Neuronal stem cell (in vitro differentiated cells): ENCODE measurements around the gene SORL1.
A peak's percentile ranks its signal among the peaks of the same experiment; 100 is the strongest.

ENCODE experiments used
- DNase-seq: peaks from one replicate; pipeline ENCODE4 v3.0.0-alpha.2; 2013; ENCODE audit warnings: low spot score
- H2AFZ ChIP-seq: one replicate; pipeline ENCODE4 v1.6.1; 2013; ENCODE audit warnings: mild to moderate bottlenecking, low read length, inconsistent platforms
- H2AK5ac ChIP-seq: 2 replicates; pipeline ENCODE4 v1.6.1; 2013; ENCODE audit warnings: low read depth, mild to moderate bottlenecking, inconsistent platforms, low read length, moderate library complexity, mixed read lengths
- H2BK120ac ChIP-seq: 2 replicates; pipeline ENCODE4 v1.6.1; 2013; ENCODE audit warnings: low read depth, mild to moderate bottlenecking, inconsistent platforms, low read length, moderate library complexity, mixed read lengths
- H2BK12ac ChIP-seq: one replicate; pipeline ENCODE4 v1.6.1; 2013; ENCODE audit warnings: low read length, inconsistent platforms
- H2BK15ac ChIP-seq: 2 replicates; pipeline ENCODE4 v1.6.1; 2013; ENCODE audit warnings: mild to moderate bottlenecking, low read length, inconsistent platforms, mixed read lengths
- H2BK5ac ChIP-seq: one replicate; pipeline ENCODE4 v1.6.1; 2013; ENCODE audit warnings: inconsistent platforms, mild to moderate bottlenecking, low read length, moderate library complexity
- H3K14ac ChIP-seq: one replicate; pipeline ENCODE4 v1.6.1; 2013; ENCODE audit warnings: low read length, inconsistent platforms
- H3K18ac ChIP-seq: 2 replicates; pipeline ENCODE4 v1.6.1; 2013; ENCODE audit warnings: low read length, inconsistent platforms
- H3K23ac ChIP-seq: 2 replicates; pipeline ENCODE4 v1.6.1; 2013; ENCODE audit warnings: low read depth, mild to moderate bottlenecking, mixed read lengths, low read length, inconsistent platforms; ENCODE audit not compliant: poor library complexity
- H3K27ac ChIP-seq: replicated peaks from 3 replicates; pipeline ENCODE4 v1.5.1; 2013; ENCODE audit warnings: low read length, inconsistent platforms
- H3K27me3 ChIP-seq, 3 experiments: 2 replicates each; pipeline ENCODE4 v1.6.1; 2013; ENCODE audit warnings: low read length in 3 of 3, mild to moderate bottlenecking in 2 of 3, inconsistent platforms in 1 of 3, low read depth in 1 of 3, mixed read lengths in 1 of 3, moderate library complexity in 1 of 3; ENCODE audit not compliant: control insufficient read depth in 3 of 3, insufficient read depth in 3 of 3
- H3K36me3 ChIP-seq, 2 donors: replicated peaks in 1 of 2; 2 replicates each; pipeline ENCODE4 v1.6.1; 2013; ENCODE audit warnings: low read length in 2 of 2; ENCODE audit not compliant: control insufficient read depth in 2 of 2, insufficient read depth in 2 of 2
- H3K4ac ChIP-seq: 2 replicates; pipeline ENCODE4 v1.6.1; 2013; ENCODE audit warnings: inconsistent platforms, mild to moderate bottlenecking, low read length, moderate library complexity
- H3K4me1 ChIP-seq, 2 donors: 1 replicate in 1 of 2; 2 replicates in 1 of 2; pipeline ENCODE4 v1.6.1; 2013; ENCODE audit warnings: low read length in 2 of 2, low read depth in 1 of 2; ENCODE audit not compliant: control insufficient read depth in 2 of 2, insufficient read depth in 1 of 2
- H3K4me2 ChIP-seq: one replicate; pipeline ENCODE4 v1.6.1; 2013; ENCODE audit warnings: mild to moderate bottlenecking, low read length, inconsistent platforms; ENCODE audit not compliant: insufficient read depth, poor library complexity, severe bottlenecking
- H3K4me3 ChIP-seq, 2 donors: 2 replicates each; pipeline ENCODE4 v1.5.1; 2013; ENCODE audit warnings: low read length in 2 of 2, mild to moderate bottlenecking in 2 of 2, inconsistent platforms in 1 of 2, moderate library complexity in 1 of 2
- H3K79me1 ChIP-seq: one replicate; pipeline ENCODE4 v1.6.1; 2013; ENCODE audit warnings: low read depth, mild to moderate bottlenecking, inconsistent platforms, low read length, moderate library complexity
- H3K9ac ChIP-seq: one replicate; pipeline ENCODE4 v1.6.1; 2013; ENCODE audit warnings: mild to moderate bottlenecking, low read depth, low read length, inconsistent platforms; ENCODE audit not compliant: poor library complexity
- H3K9me3 ChIP-seq, 2 donors: replicated peaks in 1 of 2; 2 replicates each; pipeline versions ENCODE3 to v1.6.1; 2013; ENCODE audit warnings: low read length in 2 of 2, mild to moderate bottlenecking in 2 of 2, inconsistent platforms in 1 of 2, low read depth in 1 of 2, mixed read lengths in 1 of 2, moderate library complexity in 1 of 2; ENCODE audit not compliant: control insufficient read depth in 2 of 2, insufficient read depth in 1 of 2
- H4K8ac ChIP-seq: one replicate; pipeline ENCODE4 v1.6.1; 2013; ENCODE audit warnings: low read depth, mild to moderate bottlenecking, inconsistent platforms, low read length, moderate library complexity
- H4K91ac ChIP-seq: one replicate; pipeline ENCODE4 v1.6.1; 2013; ENCODE audit warnings: low read length, low read depth, mild to moderate bottlenecking, inconsistent platforms; ENCODE audit not compliant: poor library complexity
- WGBS, 2 donors: extraction: QIAGEN DNeasy Blood & Tissue Kit; methylation state at CpG; one replicate each; pipeline ENCODE4 v1.1.7; 2013; ENCODE audit warnings: missing lambda C conversion rate in 2 of 2, mixed read lengths in 1 of 2; ENCODE audit not compliant: insufficient read length in 2 of 2, insufficient replicate concordance in 1 of 2; ENCODE audit errors: extremely low coverage in 2 of 2; 5-methylcytosine and 5-hydroxymethylcytosine counted together

The SORL1 gene

GRCh38 chr11:121586750-121587149 is 134.6 kb downstream of the SORL1 start:
- Histone ChIP-seq H2BK120ac (no peak overlapping the region), H4K91ac (no peak overlapping the region), H2BK5ac (no peak overlapping the region), H3K27ac (no peak overlapping the region), H2AFZ (no peak overlapping the region), H2BK12ac (no peak overlapping the region), H3K4me1 (peaks cover 13 to 18% of the 10 kb centered on the region in 2 donors), H4K8ac (no peak overlapping the region), H3K79me1 (no peaks in the 10 kb centered on the region), H3K18ac (no peak overlapping the region), H2BK15ac (no peak overlapping the region), H3K36me3 (peaks cover 10 to 75% of the 10 kb centered on the region in 2 donors), H3K4ac (no peak overlapping the region), H3K4me2 (no peak overlapping the region), H3K23ac (no peak overlapping the region), H3K4me3 (no peak overlapping the region), H3K9ac (no peak overlapping the region), H3K14ac (no peak overlapping the region), H2AK5ac (no peak overlapping the region), H3K9me3 (peaks cover 0 to 5% of the 10 kb centered on the region in 2 donors), H3K27me3 (no peaks in the 10 kb centered on the region)
- DNase-seq = no peak
- WGBS, 2 donors = no CpG with 5 or more reads among the region's 2 CpGs

- Histone ChIP-seq H3K4me2 (no peak overlapping the region), H3K14ac (no peak overlapping the region), H3K9ac (no peak overlapping the region), H3K4me3 (no peak overlapping the region), H3K4me1 (peaks cover 13 to 18% of the 10 kb centered on the region in 2 donors), H2BK5ac (no peak overlapping the region), H2BK15ac (no peak overlapping the region), H3K79me1 (no peaks in the 10 kb centered on the region), H3K27ac (no peak overlapping the region), H3K27me3 (no peaks in the 10 kb centered on the region), H4K8ac (no peak overlapping the region), H3K9me3 (peaks cover 0 to 5% of the 10 kb centered on the region in 2 donors), H2BK12ac (no peak overlapping the region), H2AFZ (no peak overlapping the region), H3K18ac (no peak overlapping the region), H3K4ac (no peak overlapping the region), H3K23ac (no peak overlapping the region), H2AK5ac (no peak overlapping the region), H2BK120ac (no peak overlapping the region), H3K36me3 (peaks cover 12 to 79% of the 10 kb centered on the region in 2 donors), H4K91ac (no peak overlapping the region)
- no CpG with 5 or more reads among the region's 2 CpGs for WGBS, 2 donors
- no peak for DNase-seq
These were observed 135.1 kb downstream of the SORL1 start for GRCh38 chr11:121587182-121587581.

GRCh38 chr11:121588747-121589146 is 136.6 kb downstream of the SORL1 start:
- Histone ChIP-seq H3K9ac (no peak overlapping the region), H3K27ac (no peak overlapping the region), H2BK5ac (no peak overlapping the region), H4K8ac (no peak overlapping the region), H3K4ac (no peak overlapping the region), H3K79me1 (no peaks in the 10 kb centered on the region), H3K18ac (no peak overlapping the region), H3K4me3 (no peak overlapping the region), H2AK5ac (no peak overlapping the region), H2BK120ac (no peak overlapping the region), H3K4me2 (no peak overlapping the region), H4K91ac (no peak overlapping the region), H3K14ac (no peak overlapping the region), H2BK12ac (no peak overlapping the region), H3K4me1 (peaks cover 13 to 18% of the 10 kb centered on the region in 2 donors), H3K9me3 (peaks cover 0 to 9% of the 10 kb centered on the region in 2 donors), H2BK15ac (no peak overlapping the region), H2AFZ (no peak overlapping the region), H3K27me3 (no peaks in the 10 kb centered on the region), H3K36me3 (peaks cover 14 to 79% of the 10 kb centered on the region in 2 donors), H3K23ac (no peak overlapping the region)
- no peak for DNase-seq
- no CpG with 5 or more reads among the region's 8 CpGs for WGBS, 2 donors

GRCh38 chr11:121589946-121590537 is 137.9 kb downstream of the SORL1 start:
- no peak overlapping the region for H4K91ac ChIP-seq
- no peak overlapping the region for H3K14ac ChIP-seq
- H3K9me3 ChIP-seq = peaks cover 0 to 11% of the 10 kb centered on the region in 2 donors
- H3K9ac ChIP-seq = no peak overlapping the region
- H3K27me3 ChIP-seq = no peaks in the 10 kb centered on the region
- H3K27ac ChIP-seq = peak overlapping the region; percentile 13
- H3K79me1 ChIP-seq = no peaks in the 10 kb centered on the region
- H2AFZ ChIP-seq = no peak overlapping the region
- H3K18ac ChIP-seq = peak overlapping the region; percentile 88
- no peak overlapping the region for H2BK5ac ChIP-seq
- no peak overlapping the region for H2BK120ac ChIP-seq
- peak overlapping the region; percentile 3 for H2BK15ac ChIP-seq
- no peak overlapping the region for H3K4me3 ChIP-seq
- no peak for DNase-seq
- no peak overlapping the region for H2BK12ac ChIP-seq
- H4K8ac ChIP-seq = no peak overlapping the region
- no peak overlapping the region for H3K4me2 ChIP-seq
- H3K4me1 ChIP-seq = peaks cover 13 to 18% of the 10 kb centered on the region in 2 donors
- no peak overlapping the region for H3K4ac ChIP-seq
- H3K36me3 ChIP-seq = peaks cover 14 to 77% of the 10 kb centered on the region in 2 donors
- no peak overlapping the region for H2AK5ac ChIP-seq
- WGBS, 2 donors = no CpG with 5 or more reads among the region's 5 CpGs
- no peak overlapping the region for H3K23ac ChIP-seq
